Colonic mucosa (tissue), 4 donors: ENCODE data around the gene CLDN3. TPM values are rescaled to one million over a fixed set of nuclear protein-coding genes. Genes with fewer than 3 reads are reported as not detected.
A peak's percentile ranks its signal among the peaks of the same experiment; 100 is the strongest.
"Not testable (repeated sequence)": the region's sequence is repeated elsewhere in the genome, so short reads cannot be mapped to it uniquely, and the experiment has no call there.

Experiments
- DNase-seq: peaks from one replicate; pipeline ENCODE4 v3.0.0-alpha.2; 2020
- H3K27ac ChIP-seq: fragments of 200-600 bp; one replicate; pipeline ENCODE4 v1.8.0; 2021
- H3K27me3 ChIP-seq: fragments of 200-600 bp; one replicate; pipeline ENCODE4 v1.8.0; 2021
- H3K36me3 ChIP-seq: fragments of 200-600 bp; one replicate; pipeline ENCODE4 v1.8.0; 2021
- H3K4me1 ChIP-seq: fragments of 200-600 bp; one replicate; pipeline ENCODE4 v1.8.0; 2021; ENCODE audit warnings: mild to moderate bottlenecking
- H3K4me3 ChIP-seq: fragments of 200-600 bp; one replicate; pipeline ENCODE4 v1.8.0; 2021
- H3K9ac ChIP-seq, 2 donors: one replicate each; pipeline ENCODE4 v1.7.0; 2013; ENCODE audit warnings: control low read depth in 2 of 2, low read depth in 2 of 2, low read length in 2 of 2
- H3K9me3 ChIP-seq: fragments of 200-600 bp; one replicate; pipeline ENCODE4 v1.8.0; 2021
- CTCF ChIP-seq: fragments of 200-600 bp; IDR thresholded peaks from one replicate; pipeline ENCODE4 v1.8.0; 2022; ENCODE audit warnings: antibody characterized with exemption, mild to moderate bottlenecking
- intact Hi-C: fragments of 100-400 bp; cut with DNase I; formaldehyde crosslinking; loops from one replicate; pipeline ENCODE4 v1.14.1; 2022
- total RNA-seq, 2 donors: library from RNA; stranded (reverse); fragmentation: NEBNext Ultra II Directional in 1 of 2; extraction: Animal tissue kit (Norgen Biotek cat#: 25700) in 1 of 2; gene quantifications; one replicate each; pipeline ENCODE4 v1.2.1, GENCODE V29; 2021
- donor health status: healthy.
- donor health status: DM: no; HTN: no; CAD: no.
- donor health status: DM: no; HTN: no; CAD: no.

The CLDN3 gene
- total RNA-seq, 2 donors from 2014 or later: 599 to 634 TPM

- no peak for TF ChIP-seq CTCF
- Histone ChIP-seq H3K27me3 (no peaks in the 10 kb centered on the region), H3K4me1 (peaks cover 12% of the 10 kb centered on the region), H3K27ac (no peak overlapping the region), H3K9ac (no peak overlapping the region), H3K4me3 (no peak overlapping the region), H3K36me3 (no peaks in the 10 kb centered on the region), H3K9me3 (no peaks in the 10 kb centered on the region)
- intact Hi-C loops: no loop called here
- no peak for DNase-seq
Observed at GRCh38 chr7:73722785-73723184, 47.3 kb downstream of the CLDN3 start.

GRCh38 chr7:73722182-73722581 is 47.9 kb downstream of the CLDN3 start:
- H3K27me3 ChIP-seq, DNase-seq, H3K36me3 ChIP-seq, H3K4me3 ChIP-seq, intact Hi-C loops, H3K27ac ChIP-seq, H3K9me3 ChIP-seq, H3K9ac ChIP-seq: not testable (repeated sequence)
- peaks cover 12% of the 10 kb centered on the region for H3K4me1 ChIP-seq

DNA sequence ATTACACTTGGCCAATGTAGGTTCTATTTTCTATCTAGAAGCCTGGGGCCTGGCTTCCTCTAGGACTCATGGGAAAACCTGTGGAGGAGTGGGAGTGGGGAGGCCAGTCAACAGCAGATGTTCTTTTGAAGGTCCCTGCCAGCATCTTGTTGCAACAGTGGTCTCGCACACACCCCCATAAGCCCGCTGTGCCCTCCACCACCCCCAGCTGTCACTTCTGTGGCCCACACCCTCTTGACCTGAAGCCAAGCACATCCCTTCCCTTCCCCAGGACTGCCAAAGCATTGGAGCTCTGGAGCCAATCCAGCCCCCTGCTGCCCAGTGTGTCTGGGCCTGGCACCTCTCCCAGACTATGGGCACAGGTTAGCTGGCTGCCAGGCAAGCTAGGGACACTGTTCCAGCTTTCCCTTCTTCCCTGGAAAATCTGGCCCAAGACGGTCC is 48.7 kb downstream of the CLDN3 start:
- intact Hi-C loops: no loop called here
- DNase-seq: no peak
- Histone ChIP-seq H3K9ac (no peak overlapping the region), H3K27me3 (no peaks in the 10 kb centered on the region), H3K27ac (no peak overlapping the region), H3K4me3 (no peak overlapping the region), H3K4me1 (peaks cover 12% of the 10 kb centered on the region), H3K36me3 (no peaks in the 10 kb centered on the region), H3K9me3 (no peaks in the 10 kb centered on the region)
- no peak for TF ChIP-seq CTCF

DNA sequence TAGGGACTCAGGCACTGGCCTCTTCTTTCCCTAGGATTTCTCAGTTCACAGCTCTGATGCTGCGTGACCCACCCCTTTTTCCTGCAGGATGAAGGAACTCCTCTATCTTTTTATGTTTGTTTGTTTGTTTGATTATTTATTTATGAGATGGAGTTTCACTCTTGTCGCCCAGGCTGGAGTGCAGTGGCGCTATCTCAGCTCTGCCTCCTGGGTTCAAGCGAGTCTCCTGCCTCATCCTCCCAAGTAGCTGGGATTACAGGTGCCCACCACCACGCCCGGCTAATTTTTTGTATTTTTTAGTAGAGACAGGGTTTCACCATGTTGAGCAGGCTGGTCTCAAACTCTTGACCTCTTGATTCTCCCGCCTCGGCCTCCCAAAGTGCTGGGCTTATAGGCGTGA is 49.6 kb downstream of the CLDN3 start:
- H3K9ac ChIP-seq, H3K4me3 ChIP-seq, DNase-seq, H3K9me3 ChIP-seq, H3K36me3 ChIP-seq, intact Hi-C loops, H3K27me3 ChIP-seq, H3K27ac ChIP-seq: not testable (repeated sequence)
- peaks cover 15% of the 10 kb centered on the region for H3K4me1 ChIP-seq

DNA sequence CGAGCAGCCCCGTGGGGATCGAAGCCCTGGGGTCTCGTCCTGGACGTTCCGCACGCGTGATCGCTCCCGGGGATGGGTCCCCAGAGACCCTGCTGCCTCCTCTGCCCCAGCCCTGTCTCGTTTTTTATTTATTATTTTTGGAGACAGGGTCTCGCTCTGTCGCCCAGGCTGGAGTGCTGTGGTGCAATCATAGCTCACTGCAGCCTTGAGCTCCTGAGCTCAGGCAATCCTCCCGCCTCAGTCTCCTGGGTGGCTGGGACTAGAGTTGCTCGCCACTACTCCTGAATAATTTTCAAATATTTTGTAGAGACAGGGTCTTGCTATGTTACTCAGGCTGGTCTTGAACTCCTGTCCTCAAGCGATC is 50.3 kb downstream of the CLDN3 start:
- Histone ChIP-seq H3K9ac (no peak overlapping the region), H3K4me1 (peaks cover 16% of the 10 kb centered on the region), H3K27ac (no peak overlapping the region), H3K9me3 (no peaks in the 10 kb centered on the region), H3K36me3 (no peaks in the 10 kb centered on the region), H3K27me3 (no peaks in the 10 kb centered on the region), H3K4me3 (peak overlapping the region; percentile 16)
- intact Hi-C loops: no loop called here
- no peak for TF ChIP-seq CTCF
- DNase-seq: no peak

Other genes with a start within 250 kb of the CLDN3 start
- gene BAZ1B, start 248.0 kb downstream of the CLDN3 start, total RNA-seq: 10 to 100 TPM; 43.9 to 58.4 TPM
- gene BCL7B, start 212.6 kb downstream of the CLDN3 start, total RNA-seq: 10 to 100 TPM; 53.8 to 56.8 TPM
- gene TBL2, start 191.7 kb downstream of the CLDN3 start, total RNA-seq: 10 to 100 TPM; 36.5 to 50.2 TPM
- gene MLXIPL, start 145.7 kb downstream of the CLDN3 start, total RNA-seq: 10 to 100 TPM in 1 of 2 donors, 1 to 10 TPM in 1; 9.5 to 15.7 TPM
- gene VPS37D, start 102.4 kb downstream of the CLDN3 start, total RNA-seq: 1 to 10 TPM in 1 of 2 donors, under 1 TPM in 1; 0.62 to 2.0 TPM
- 10 to 100 TPM in 1 of 2 donors, 1 to 10 TPM in 1; 9.7 to 15.1 TPM for gene DNAJC30, start 86.8 kb downstream of the CLDN3 start, total RNA-seq
- 10 to 100 TPM; 46.4 to 79.5 TPM for gene BUD23, start 86.7 kb downstream of the CLDN3 start, total RNA-seq
- 1 to 10 TPM; 7.0 to 7.2 TPM for gene STX1A, start 50.6 kb downstream of the CLDN3 start, total RNA-seq
- 100 to 1,000 TPM; 109 to 123 TPM for gene ABHD11, start 31.5 kb downstream of the CLDN3 start, total RNA-seq
- gene CLDN4, start 60.7 kb upstream of the CLDN3 start, total RNA-seq: 100 to 1,000 TPM; 568 to 932 TPM
- 1 to 10 TPM; 4.0 to 7.4 TPM for gene METTL27, start 72.2 kb upstream of the CLDN3 start, total RNA-seq
- gene TMEM270, start 90.9 kb upstream of the CLDN3 start, total RNA-seq: not detected